Measurements from ENCODE around the gene KEL.

Gene KEL

GRCh38 chr7:142961973-142962926, at the start of gene KEL:
Gene KEL, minus strand, starts transcription at chr7:142962363. Its CDS starts 157 bp downstream, at chr7:142962206.
- no peak within 1 kb of the TSS for H3K4me3 ChIP-seq (ENCODE audit: low read length)
- H3K27me3 ChIP-seq (replicated peaks; ENCODE audit: insufficient read depth, low read length) = no peaks in the 10 kb centered on the region
- no peaks in the 10 kb centered on the region for H3F3A ChIP-seq (ENCODE audit: insufficient read depth, low read length)
- TF ChIP-seq EZH2phosphoT487 (IDR thresholded peaks at IDR 0.05; ENCODE audit: low read length) (no peak), EZH2 (optimal IDR thresholded peaks at IDR 0.05; ENCODE audit: low read depth, low read length) (no peak)
- no peaks in the 10 kb centered on the region for H3K79me2 ChIP-seq (ENCODE audit: low read length)
- H3K27ac ChIP-seq (ENCODE audit: low read length) = no peak within 1 kb of the TSS
- DNase-seq = no peak
- no peak within 1 kb of the TSS for H3K9ac ChIP-seq (ENCODE audit: low read length)
- H2AFZ ChIP-seq (ENCODE audit: low read length) = no peak within 1 kb of the TSS
- no peaks in the 10 kb centered on the region for H3K9me2 ChIP-seq (replicated peaks; ENCODE audit: insufficient read depth, low read length)
- H4K20me1 ChIP-seq (ENCODE audit: insufficient read depth, low read length) = no peaks in the 10 kb centered on the region
- H3K4me2 ChIP-seq (ENCODE audit: low read depth, low read length) = no peak within 1 kb of the TSS
- H3K36me3 ChIP-seq (replicated peaks; ENCODE audit: insufficient read depth, low read length) = no peaks in the 10 kb centered on the region
- H3K4me1 ChIP-seq (ENCODE audit: low read length) = 0 out of 2 replicates have a peak, but pooled peaks cover under 1% of the 10 kb centered on the region
- H3K9me3 ChIP-seq (replicated peaks; ENCODE audit: insufficient read depth, low read length) = no peaks in the 10 kb centered on the region

- TF ChIP-seq EZH2 (optimal IDR thresholded peaks at IDR 0.05; ENCODE audit: low read depth, low read length) (no peak), EZH2phosphoT487 (IDR thresholded peaks at IDR 0.05; ENCODE audit: low read length) (no peak), CTCF (IDR thresholded peaks at IDR 0.05; ENCODE audit: low read length) (peak; percentile 99)
- Histone ChIP-seq H2AFZ (ENCODE audit: low read length) (no peak overlapping the region), H3K27me3 (replicated peaks; ENCODE audit: insufficient read depth, low read length) (no peaks in the 10 kb centered on the region), H3K4me1 (ENCODE audit: low read length) (peaks cover under 1% of the 10 kb centered on the region), H3K4me3 (ENCODE audit: low read length) (no peak overlapping the region), H3K9ac (ENCODE audit: low read length) (no peak overlapping the region), H3K27ac (ENCODE audit: low read length) (no peak overlapping the region), H3F3A (ENCODE audit: insufficient read depth, low read length) (no peaks in the 10 kb centered on the region), H3K79me2 (ENCODE audit: low read length) (no peaks in the 10 kb centered on the region), H3K36me3 (replicated peaks; ENCODE audit: insufficient read depth, low read length) (no peaks in the 10 kb centered on the region), H3K9me3 (replicated peaks; ENCODE audit: insufficient read depth, low read length) (no peaks in the 10 kb centered on the region), H3K4me2 (ENCODE audit: low read depth, low read length) (no peak overlapping the region), H4K20me1 (ENCODE audit: insufficient read depth, low read length) (no peaks in the 10 kb centered on the region), H3K9me2 (replicated peaks; ENCODE audit: insufficient read depth, low read length) (no peaks in the 10 kb centered on the region)
- peak; percentile 87 for DNase-seq
These were observed 46.1 kb upstream of the KEL start for GRCh38 chr7:143008007-143008901.

GRCh38 chr7:143005632-143006260, 43.6 kb upstream of the KEL start:
- Histone ChIP-seq H4K20me1 (ENCODE audit: insufficient read depth, low read length) (no peaks in the 10 kb centered on the region), H3K79me2 (ENCODE audit: low read length) (no peaks in the 10 kb centered on the region), H3K9ac (ENCODE audit: low read length) (no peak overlapping the region), H3K9me2 (replicated peaks; ENCODE audit: insufficient read depth, low read length) (no peaks in the 10 kb centered on the region), H2AFZ (ENCODE audit: low read length) (no peak overlapping the region), H3K4me1 (ENCODE audit: low read length) (peaks cover 5% of the 10 kb centered on the region), H3K36me3 (replicated peaks; ENCODE audit: insufficient read depth, low read length) (no peaks in the 10 kb centered on the region), H3K4me3 (ENCODE audit: low read length) (no peak overlapping the region), H3K27ac (ENCODE audit: low read length) (no peak overlapping the region), H3K9me3 (replicated peaks; ENCODE audit: insufficient read depth, low read length) (no peaks in the 10 kb centered on the region), H3K27me3 (replicated peaks; ENCODE audit: insufficient read depth, low read length) (no peaks in the 10 kb centered on the region), H3F3A (ENCODE audit: insufficient read depth, low read length) (no peaks in the 10 kb centered on the region), H3K4me2 (ENCODE audit: low read depth, low read length) (no peak overlapping the region)
- no peak for DNase-seq
- TF ChIP-seq EZH2phosphoT487 (IDR thresholded peaks at IDR 0.05; ENCODE audit: low read length) (no peak), CTCF (IDR thresholded peaks at IDR 0.05; ENCODE audit: low read length) (no peak), EZH2 (optimal IDR thresholded peaks at IDR 0.05; ENCODE audit: low read depth, low read length) (no peak)
